Lower lobe of right lung (tissue), 2 donors: ENCODE data around the gene TLL1. TPM values are rescaled to one million over a fixed set of nuclear protein-coding genes. Genes with fewer than 3 reads are reported as not detected.

Experiments
- ATAC-seq, 2 donors: fragments of 200-7000 bp; cut with Tn5 transposase; one replicate each; pipeline ENCODE4 v1.9.1; 2020 to 2022; ENCODE audit warnings: mild to moderate bottlenecking in 2 of 2, moderate library complexity in 2 of 2
- DNase-seq: peaks from one replicate; pipeline ENCODE4 v3.0.0-alpha.2; 2020
- H3K27ac ChIP-seq: fragments of 200-600 bp; one replicate; pipeline ENCODE4 v1.8.0; 2022
- H3K27me3 ChIP-seq: fragments of 200-600 bp; one replicate; pipeline ENCODE4 v1.8.0; 2022; ENCODE audit warnings: low read depth
- H3K36me3 ChIP-seq: fragments of 200-600 bp; one replicate; pipeline ENCODE4 v1.8.0; 2022; ENCODE audit warnings: mild to moderate bottlenecking
- H3K4me1 ChIP-seq: fragments of 200-600 bp; one replicate; pipeline ENCODE4 v1.8.0; 2022
- H3K4me3 ChIP-seq: fragments of 200-600 bp; one replicate; pipeline ENCODE4 v1.8.0; 2022; ENCODE audit warnings: mild to moderate bottlenecking
- H3K9me3 ChIP-seq: fragments of 200-600 bp; one replicate; pipeline ENCODE4 v1.8.0; 2022
- intact Hi-C: fragments of 100-400 bp; cut with DNase I; formaldehyde crosslinking; loops from one replicate; pipeline ENCODE4 v1.11.0; 2022
- total RNA-seq: library from RNA; stranded (reverse); fragmentation: NEBNext Ultra II Directional; extraction: Animal tissue kit (Norgen Biotek cat#: 25700); gene quantifications from one replicate; pipeline ENCODE4 v1.2.1, GENCODE V29; 2021
- TF ChIP-seq, protein P1 (sequence below): fragments of 200-600 bp; IDR thresholded peaks from one replicate; pipeline ENCODE4 v1.8.0; 2022; ENCODE audit warnings: antibody characterized with exemption, mild to moderate bottlenecking
- donor health status: DM: no; HTN: yes; CAD: no; lungs with severe emphysema.

The TLL1 gene
- total RNA-seq, 1 donor from 2014 or later = 4.7 TPM

DNA sequence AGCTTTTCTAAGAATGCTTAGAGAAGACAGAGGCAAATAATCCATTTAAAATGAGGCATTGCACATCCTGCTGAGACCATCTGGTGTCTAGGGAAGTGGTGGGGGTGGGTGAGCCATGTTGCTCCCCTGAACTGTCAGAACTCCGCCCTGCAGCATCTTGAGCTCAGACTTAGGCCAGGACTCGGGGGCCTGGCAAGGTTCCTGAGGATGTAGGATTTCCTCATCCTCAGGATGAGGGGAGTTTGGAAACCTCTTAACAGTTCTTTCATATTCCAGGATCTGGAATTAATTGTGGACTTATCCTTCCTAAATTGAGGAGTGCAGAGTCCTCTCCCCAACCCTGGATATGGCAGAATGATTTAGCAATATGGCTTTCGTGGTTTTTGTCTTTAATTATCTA, 6.6 kb downstream of the TLL1 start:
- no peak overlapping the region for H3K4me3 ChIP-seq
- intact Hi-C loops = no loop called here
- H3K27ac ChIP-seq = no peak overlapping the region
- TF ChIP-seq, protein P1, sequence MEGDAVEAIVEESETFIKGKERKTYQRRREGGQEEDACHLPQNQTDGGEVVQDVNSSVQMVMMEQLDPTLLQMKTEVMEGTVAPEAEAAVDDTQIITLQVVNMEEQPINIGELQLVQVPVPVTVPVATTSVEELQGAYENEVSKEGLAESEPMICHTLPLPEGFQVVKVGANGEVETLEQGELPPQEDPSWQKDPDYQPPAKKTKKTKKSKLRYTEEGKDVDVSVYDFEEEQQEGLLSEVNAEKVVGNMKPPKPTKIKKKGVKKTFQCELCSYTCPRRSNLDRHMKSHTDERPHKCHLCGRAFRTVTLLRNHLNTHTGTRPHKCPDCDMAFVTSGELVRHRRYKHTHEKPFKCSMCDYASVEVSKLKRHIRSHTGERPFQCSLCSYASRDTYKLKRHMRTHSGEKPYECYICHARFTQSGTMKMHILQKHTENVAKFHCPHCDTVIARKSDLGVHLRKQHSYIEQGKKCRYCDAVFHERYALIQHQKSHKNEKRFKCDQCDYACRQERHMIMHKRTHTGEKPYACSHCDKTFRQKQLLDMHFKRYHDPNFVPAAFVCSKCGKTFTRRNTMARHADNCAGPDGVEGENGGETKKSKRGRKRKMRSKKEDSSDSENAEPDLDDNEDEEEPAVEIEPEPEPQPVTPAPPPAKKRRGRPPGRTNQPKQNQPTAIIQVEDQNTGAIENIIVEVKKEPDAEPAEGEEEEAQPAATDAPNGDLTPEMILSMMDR = no peak
- DNase-seq (no peak), ATAC-seq (no peak)
- H3K4me1 ChIP-seq = peaks cover 5% of the 10 kb centered on the region
- no peaks in the 10 kb centered on the region for H3K9me3 ChIP-seq
- no peaks in the 10 kb centered on the region for H3K36me3 ChIP-seq
- peaks cover 13% of the 10 kb centered on the region for H3K27me3 ChIP-seq

DNA sequence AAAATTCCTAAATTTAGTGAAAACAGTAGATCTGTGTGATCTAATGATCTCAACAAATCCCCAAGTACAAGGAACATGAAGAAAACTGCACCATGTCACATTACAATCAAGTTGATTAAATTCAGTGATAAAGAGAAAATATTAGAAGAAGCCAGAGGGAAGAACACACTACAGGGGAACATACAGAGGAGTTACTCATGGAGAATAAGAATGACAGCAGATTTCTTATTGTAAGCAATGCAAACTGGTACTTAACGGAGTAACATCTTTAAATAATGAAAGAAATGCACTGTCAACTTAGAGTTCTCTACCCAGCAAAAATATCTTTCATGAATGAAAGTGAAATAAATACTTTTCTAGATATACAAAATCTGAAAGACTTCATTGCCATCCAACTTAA, 21.1 kb downstream of the TLL1 start:
- Histone ChIP-seq H3K27ac (no peak overlapping the region), H3K9me3 (peaks cover 12% of the 10 kb centered on the region), H3K27me3 (no peaks in the 10 kb centered on the region), H3K4me3 (no peak overlapping the region), H3K36me3 (no peaks in the 10 kb centered on the region), H3K4me1 (no peaks in the 10 kb centered on the region)
- intact Hi-C loops = no loop called here
- DNase-seq = no peak
- TF ChIP-seq, protein P1 = no peak
- ATAC-seq = no peak

DNA sequence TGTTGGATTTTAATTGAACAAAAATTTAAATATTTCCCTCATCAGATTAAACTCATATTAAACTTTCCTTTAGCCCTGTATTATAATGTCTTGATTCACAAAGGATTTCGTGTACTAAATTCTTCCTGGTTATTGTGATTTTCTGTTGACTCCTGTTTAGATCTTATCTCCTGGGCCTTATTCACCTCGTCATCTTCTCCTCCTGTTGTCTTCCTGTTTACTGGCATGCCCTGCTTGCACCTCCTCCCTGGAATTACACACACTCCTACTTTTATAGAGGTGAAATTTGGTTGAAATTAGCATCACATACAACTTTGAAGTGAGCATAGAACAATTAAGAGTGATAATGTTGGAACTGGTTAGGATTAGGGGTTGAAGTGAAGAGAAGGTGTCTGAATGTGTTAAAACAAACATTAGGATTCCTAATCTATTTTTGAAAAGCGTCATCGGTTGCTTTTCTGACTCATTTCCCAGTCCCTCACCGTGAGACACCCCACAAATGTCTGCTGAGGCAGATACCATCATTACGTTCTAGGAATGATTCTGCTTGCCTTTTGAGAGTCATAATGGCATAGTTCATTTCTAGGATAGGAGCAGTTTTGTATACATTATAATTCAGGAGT, 32.5 kb downstream of the TLL1 start:
- H3K4me3 ChIP-seq = no peak overlapping the region
- H3K4me1 ChIP-seq = no peaks in the 10 kb centered on the region
- no peaks in the 10 kb centered on the region for H3K36me3 ChIP-seq
- no peak overlapping the region for H3K27ac ChIP-seq
- TF ChIP-seq, protein P1 = no peak
- H3K9me3 ChIP-seq = no peaks in the 10 kb centered on the region
- H3K27me3 ChIP-seq = no peaks in the 10 kb centered on the region
- ATAC-seq = no peak
- intact Hi-C loops = no loop called here
- no peak for DNase-seq

DNA sequence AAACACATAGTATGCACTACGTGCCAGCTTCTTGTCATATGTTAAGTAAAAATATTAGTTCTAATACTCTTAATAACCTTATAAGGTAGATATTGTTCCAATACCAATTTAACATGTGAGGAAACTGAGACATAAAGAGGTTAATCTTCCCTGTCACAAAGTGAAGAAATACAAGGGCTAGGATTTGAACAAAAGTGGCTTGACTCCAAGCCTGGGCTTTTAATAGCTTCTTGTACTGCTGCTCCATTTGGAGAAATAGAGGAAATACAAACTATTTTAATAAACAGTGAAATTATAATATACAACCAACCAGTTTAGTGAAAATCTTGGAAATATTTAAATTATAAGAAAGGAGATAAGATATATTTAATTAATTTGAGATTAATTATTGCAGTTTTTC, 33.2 kb downstream of the TLL1 start:
- ATAC-seq (no peak), DNase-seq (no peak)
- no peak overlapping the region for H3K27ac ChIP-seq
- no peak overlapping the region for H3K4me3 ChIP-seq
- H3K9me3 ChIP-seq = no peaks in the 10 kb centered on the region
- H3K4me1 ChIP-seq = no peaks in the 10 kb centered on the region
- no peaks in the 10 kb centered on the region for H3K27me3 ChIP-seq
- intact Hi-C loops = no loop called here
- TF ChIP-seq, protein P1 = no peak
- H3K36me3 ChIP-seq = no peaks in the 10 kb centered on the region

DNA sequence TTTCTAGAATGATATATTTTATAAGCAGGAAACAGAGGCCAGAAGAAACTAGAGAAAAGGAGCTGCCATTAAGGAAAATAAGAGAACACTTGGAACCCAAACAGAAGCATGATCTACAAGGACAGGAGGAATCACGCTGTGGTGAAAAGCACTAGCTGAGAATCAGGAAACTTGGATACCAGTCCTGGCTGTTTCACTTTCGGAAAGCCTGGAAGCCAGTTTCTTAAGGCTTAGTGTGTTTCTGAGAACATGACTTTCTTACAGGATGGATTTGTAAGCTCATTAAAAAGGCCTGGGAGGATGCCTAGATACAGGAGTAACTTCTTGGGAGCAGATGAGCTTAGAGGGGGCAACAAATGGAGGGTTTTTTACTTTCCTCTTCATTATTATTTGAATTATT, 36.9 kb downstream of the TLL1 start:
- Histone ChIP-seq H3K4me3 (no peak overlapping the region), H3K9me3 (no peaks in the 10 kb centered on the region), H3K27ac (no peak overlapping the region), H3K27me3 (no peaks in the 10 kb centered on the region), H3K4me1 (no peaks in the 10 kb centered on the region), H3K36me3 (no peaks in the 10 kb centered on the region)
- TF ChIP-seq, protein P1 = no peak
- ATAC-seq (no peak), DNase-seq (no peak)
- intact Hi-C loops = no loop called here
